HG03457 (cell line): ENCODE data around the gene RGS13.

ENCODE experiments used
- ATAC-seq: cut with Tn5 transposase; IDR thresholded peaks from one replicate; pipeline ENCODE4 v1.9.1; 2021; ENCODE audit warnings: moderate number of reproducible peaks; ENCODE audit not compliant: unreplicated experiment

RGS13 gene

GRCh38 chr1:192626366-192627179, 9.4 kb upstream of the RGS13 start:
- peak; percentile 78 for ATAC-seq

- no peak for ATAC-seq
Observed at GRCh38 chr1:192627901-192628300, 8.0 kb upstream of the RGS13 start.

GRCh38 chr1:192628396-192629057, 7.4 kb upstream of the RGS13 start:
- no peak for ATAC-seq

- ATAC-seq = no peak
Observed at GRCh38 chr1:192629612-192630011, 6.3 kb upstream of the RGS13 start.

- no peak for ATAC-seq
Observed at GRCh38 chr1:192630521-192631287, 5.2 kb upstream of the RGS13 start.

GRCh38 chr1:192631749-192632148, 4.2 kb upstream of the RGS13 start:
- no peak for ATAC-seq

- no peak for ATAC-seq
Observed at GRCh38 chr1:192632188-192632587, 3.8 kb upstream of the RGS13 start.

- ATAC-seq = no peak
Observed at GRCh38 chr1:192632641-192633532, 3.1 kb upstream of the RGS13 start.

- ATAC-seq = no peak
Observed at GRCh38 chr1:192633533-192634253, 2.3 kb upstream of the RGS13 start.

- no peak for ATAC-seq
Observed at GRCh38 chr1:192635041-192635440, 906 bp upstream of the RGS13 start.

GRCh38 chr1:192639607-192640368, 3.8 kb downstream of the RGS13 start:
- peak; percentile 85 for ATAC-seq

- no peak for ATAC-seq
Observed at GRCh38 chr1:192652159-192652558, 16.2 kb downstream of the RGS13 start.

- ATAC-seq = no peak
Observed at GRCh38 chr1:192654120-192654519, 18.2 kb downstream of the RGS13 start.

GRCh38 chr1:192654591-192655251, 18.8 kb downstream of the RGS13 start:
- ATAC-seq = no peak

GRCh38 chr1:192657760-192658159, 21.8 kb downstream of the RGS13 start:
- ATAC-seq = no peak

GRCh38 chr1:192658255-192658654, 22.3 kb downstream of the RGS13 start:
- ATAC-seq = no peak

- no peak for ATAC-seq
Observed at GRCh38 chr1:192660613-192661012, 24.7 kb downstream of the RGS13 start.

- ATAC-seq = no peak
Observed at GRCh38 chr1:192668409-192668983, 32.5 kb downstream of the RGS13 start.
